Right renal cortex interstitium (tissue), 3 donors: Measurements from ENCODE around the gene KHDC4. TPM values are rescaled to one million over a fixed set of nuclear protein-coding genes. Genes with fewer than 3 reads are reported as not detected.
"Not testable (repeated sequence)": the region's sequence is repeated elsewhere in the genome, so short reads cannot be mapped to it uniquely, and the experiment has no call there.

Experiments used
- DNase-seq, 3 donors: peaks; one replicate each; pipeline ENCODE4 v3.0.0-alpha.2; 2013; ENCODE audit warnings: low read depth in 3 of 3, low spot score in 2 of 3
- polyA plus RNA-seq, 3 donors: library from polyadenylated mRNA; unstranded; fragments of 120-200 nt; gene quantifications; one replicate each; pipeline ENCODE4 v1.2.1, GENCODE V29; 2013; ENCODE audit not compliant: insufficient read length in 3 of 3

Gene KHDC4
- polyA plus RNA-seq, 3 donors: 46.1 to 48.2 (median 48.1) TPM

- DNase-seq: no peak
Measured at GRCh38 chr1:155942578-155943141, 8.4 kb upstream of the KHDC4 start.

GRCh38 chr1:155941845-155942531, 7.8 kb upstream of the KHDC4 start:
- DNase-seq: no peak

- no peak for DNase-seq
Measured at GRCh38 chr1:155940993-155941844, 7.0 kb upstream of the KHDC4 start, which contains the start of gene RXFP4. TSS of gene RXFP4 (plus strand) at chr1:155941638. CDS start at chr1:155941710, 72 bp downstream.

- DNase-seq: no peak
Measured at GRCh38 chr1:155940482-155940992, 6.3 kb upstream of the KHDC4 start.

- DNase-seq: no peak
Measured at GRCh38 chr1:155938220-155938627, 4.0 kb upstream of the KHDC4 start.

- DNase-seq: no peak
Measured at GRCh38 chr1:155934936-155935590, 850 bp upstream of the KHDC4 start.

- no peak for DNase-seq
Measured at GRCh38 chr1:155933591-155934096, 569 bp downstream of the KHDC4 start.

GRCh38 chr1:155932487-155932886, 1.7 kb downstream of the KHDC4 start:
- DNase-seq: no peak

GRCh38 chr1:155932081-155932480, 2.1 kb downstream of the KHDC4 start:
- no peak for DNase-seq

- no peak for DNase-seq
Measured at GRCh38 chr1:155931332-155932038, 2.7 kb downstream of the KHDC4 start.

GRCh38 chr1:155930725-155931124, 3.5 kb downstream of the KHDC4 start:
- not testable (repeated sequence) for DNase-seq

GRCh38 chr1:155929057-155929456, 5.2 kb downstream of the KHDC4 start:
- DNase-seq: no peak

GRCh38 chr1:155925506-155925905, 8.7 kb downstream of the KHDC4 start:
- DNase-seq: no peak

GRCh38 chr1:155920717-155921116, 13.5 kb downstream of the KHDC4 start:
- DNase-seq: no peak

- DNase-seq: no peak
Measured at GRCh38 chr1:155919801-155920200, 14.4 kb downstream of the KHDC4 start.

- DNase-seq: no peak
Measured at GRCh38 chr1:155918660-155919059, 15.6 kb downstream of the KHDC4 start.

GRCh38 chr1:155913969-155914757, 20.1 kb downstream of the KHDC4 start:
- no peak for DNase-seq

- DNase-seq: no peak
Measured at GRCh38 chr1:155912056-155912536, 22.1 kb downstream of the KHDC4 start.
